Heart right ventricle (tissue), 16 donors: ENCODE measurements around the gene SDHC. TPM values are rescaled to one million over a fixed set of nuclear protein-coding genes. Genes with fewer than 3 reads are reported as not detected.
"Not testable (repeated sequence)": the region's sequence is repeated elsewhere in the genome, so short reads cannot be mapped to it uniquely, and the experiment has no call there.

Source experiments
- ATAC-seq, 8 donors: fragments of 200-7000 bp; cut with Tn5 transposase; one replicate each; pipeline ENCODE4 v1.9.1; 2020; ENCODE audit warnings: mild to moderate bottlenecking in 8 of 8, moderate library complexity in 8 of 8, moderate number of reproducible peaks in 1 of 8
- DNase-seq, 2 donors: peaks; one replicate each; pipeline ENCODE4 v3.0.0-alpha.2; 2020
- H3K27ac ChIP-seq, 10 donors: fragments of 200-600 bp; sonication (generic) in 2 of 10; one replicate each; pipeline versions ENCODE4 v1.5.0 to v1.8.0; 2020 to 2022; ENCODE audit warnings: mild to moderate bottlenecking in 3 of 10
- H3K27me3 ChIP-seq, 7 donors: fragments of 200-600 bp; one replicate each; pipeline ENCODE4 v1.8.0; 2021 to 2022; ENCODE audit warnings: mild to moderate bottlenecking in 2 of 7
- H3K36me3 ChIP-seq, 9 donors: fragments of 200-600 bp; sonication (generic) in 1 of 9; one replicate each; pipeline versions ENCODE4 v1.5.0 to v1.8.0; 2020 to 2022; ENCODE audit warnings: mild to moderate bottlenecking in 2 of 9
- H3K4me1 ChIP-seq, 9 donors: fragments of 200-600 bp; sonication (generic) in 1 of 9; one replicate each; pipeline versions ENCODE4 v1.5.0 to v1.8.0; 2020 to 2022; ENCODE audit warnings: mild to moderate bottlenecking in 4 of 9
- H3K4me3 ChIP-seq, 10 donors: fragments of 200-600 bp; sonication (generic) in 2 of 10; one replicate each; pipeline versions ENCODE4 v1.5.0 to v1.8.0; 2020 to 2022; ENCODE audit warnings: mild to moderate bottlenecking in 7 of 10, moderate library complexity in 2 of 10
- H3K9me3 ChIP-seq, 11 donors: fragments of 200-600 bp in 10 of 11; sonication (generic) in 2 of 11; one replicate each; pipeline versions ENCODE4 v1.5.0 to v1.8.0; 2013 to 2022; ENCODE audit warnings: mild to moderate bottlenecking in 2 of 11, control low read depth in 1 of 11, moderate library complexity in 1 of 11
- WGBS, 2 donors: extraction: QIAGEN DNeasy Blood & Tissue Kit; methylation state at CpG; one replicate each; pipeline ENCODE4 v1.1.7; 2013; ENCODE audit warnings: inconsistent platforms in 1 of 2; 5-methylcytosine and 5-hydroxymethylcytosine counted together
- intact Hi-C, 10 donors: fragments of 100-400 bp; cut with DNase I; formaldehyde crosslinking; loops; one replicate each; pipeline versions ENCODE4 v1.11.1 to v1.14.2; 2022
- polyA plus RNA-seq, 2 donors: library from polyadenylated mRNA; stranded (reverse); fragments of 200-250 nt; gene quantifications; one replicate each; pipeline ENCODE4 v1.2.3, GENCODE V29; 2013
- total RNA-seq, 10 donors: library from RNA; stranded (reverse); fragmentation: NEBNext Ultra II Directional in 3 of 10; extraction: Animal tissue kit (Norgen Biotek cat#: 25700) in 3 of 10; gene quantifications; one replicate each; pipeline versions ENCODE4 v1.2.1 to v1.2.4, GENCODE V29; 2021 to 2023
- TF ChIP-seq, protein P1 (sequence below), 9 donors: fragments of 200-600 bp; sonication (generic) in 2 of 9; IDR thresholded peaks; one replicate each; pipeline versions ENCODE4 v1.5.0 to v1.8.0; 2021 to 2022; ENCODE audit warnings: antibody characterized with exemption in 9 of 9, mild to moderate bottlenecking in 5 of 9, moderate library complexity in 1 of 9
- donor health status: Arrhythmogenic right ventricular cardiomyopathy.
- donor health status: ischemic (EF 13 %, LVEDD 7.1; RV severe dilation, severe dysfunction).
- donor health status: healthy with polysubstance abuse.
- donor health status: DM: no; HTN: yes; CAD: no.
- donor health status: DM: no; HTN: no; CAD: no.
- donor health status: ischemic (EF 25% LVEDD 6.9; RV normal size, moderate dysfunction).
- donor health status: ischemic (EF 25% LVEDD 5.7; RV mildly dilated, moderate dysfunction).
- donor health status: healthy.
- donor health status: DM: yes; HTN: yes; CAD: no.
- donor health status: Ischemic cardiomyopathy.
- donor health status: ischemic (EF 35%, LVEDD 5.7; RV mildly dilated, moderate dysfunction).
- donor health status: nonischemic (EF 11% LVEDD 7.7; RV severe dilation, severe dysfunction).
- donor health status: DM: yes; HTN: yes; CAD: no.
- donor health status: PGD.
- donor health status: ischemic (EF 29% LVEDD 5.4; RV normal size, mild dysfunction).
- donor health status: nonischemic (EF 23%, LVEDD 6.1; RV moderate dilation, normal function).

SDHC gene
- total and polyA plus RNA-seq, 12 donors: 18.1 to 459 (median 397) TPM

- intact Hi-C loops: loop anchor here in 1 of 10 donors (10.0 kb wide), 1 partner anchor 336 kb away; the partner anchor contains the start of gene DUSP12
- Histone ChIP-seq H3K27ac (no peak overlapping the region), H3K36me3 (no peaks in the 10 kb centered on the region), H3K9me3 (peaks cover 0 to 6% (median 0%) of the 10 kb centered on the region in 11 donors), H3K4me1 (peaks cover 0 to 19% (median 0%) of the 10 kb centered on the region in 9 donors), H3K4me3 (no peak overlapping the region), H3K27me3 (peaks cover 0 to 4% (median 0%) of the 10 kb centered on the region in 7 donors)
- TF ChIP-seq, protein P1, sequence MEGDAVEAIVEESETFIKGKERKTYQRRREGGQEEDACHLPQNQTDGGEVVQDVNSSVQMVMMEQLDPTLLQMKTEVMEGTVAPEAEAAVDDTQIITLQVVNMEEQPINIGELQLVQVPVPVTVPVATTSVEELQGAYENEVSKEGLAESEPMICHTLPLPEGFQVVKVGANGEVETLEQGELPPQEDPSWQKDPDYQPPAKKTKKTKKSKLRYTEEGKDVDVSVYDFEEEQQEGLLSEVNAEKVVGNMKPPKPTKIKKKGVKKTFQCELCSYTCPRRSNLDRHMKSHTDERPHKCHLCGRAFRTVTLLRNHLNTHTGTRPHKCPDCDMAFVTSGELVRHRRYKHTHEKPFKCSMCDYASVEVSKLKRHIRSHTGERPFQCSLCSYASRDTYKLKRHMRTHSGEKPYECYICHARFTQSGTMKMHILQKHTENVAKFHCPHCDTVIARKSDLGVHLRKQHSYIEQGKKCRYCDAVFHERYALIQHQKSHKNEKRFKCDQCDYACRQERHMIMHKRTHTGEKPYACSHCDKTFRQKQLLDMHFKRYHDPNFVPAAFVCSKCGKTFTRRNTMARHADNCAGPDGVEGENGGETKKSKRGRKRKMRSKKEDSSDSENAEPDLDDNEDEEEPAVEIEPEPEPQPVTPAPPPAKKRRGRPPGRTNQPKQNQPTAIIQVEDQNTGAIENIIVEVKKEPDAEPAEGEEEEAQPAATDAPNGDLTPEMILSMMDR (IDR thresholded peaks at IDR 0.05): no peak
- ATAC-seq: no peak
- DNase-seq: no peak
- WGBS, 2 donors: 74 to 78% methylated on average over 3 of the region's 3 CpGs
Observed at GRCh38 chr1:161408429-161409052, 94.4 kb downstream of the SDHC start.

GRCh38 chr1:161409848-161410635 is 95.9 kb downstream of the SDHC start:
- Histone ChIP-seq H3K27ac (peak overlapping the region in 1 of 10 donors; percentile 31), H3K4me1 (peaks cover 0 to 19% (median 0%) of the 10 kb centered on the region in 9 donors)
- DNase-seq, H3K9me3 ChIP-seq, ATAC-seq, H3K4me3 ChIP-seq, H3K27me3 ChIP-seq, H3K36me3 ChIP-seq: not testable (repeated sequence)
- WGBS, 2 donors: 88 to 90% methylated on average over 13 of the region's 13 CpGs
- intact Hi-C loops: loop anchor here in 1 of 10 donors (10.0 kb wide), 1 partner anchor 335 kb away; the partner anchor contains the start of gene DUSP12

GRCh38 chr1:161410636-161410970 is 96.4 kb downstream of the SDHC start:
- H3K4me3 ChIP-seq, H3K36me3 ChIP-seq, H3K9me3 ChIP-seq, intact Hi-C loops, ATAC-seq, H3K27ac ChIP-seq, H3K27me3 ChIP-seq, DNase-seq: not testable (repeated sequence)
- 88% methylated on average over 4 of the region's 4 CpGs for WGBS, 2 donors
- peaks cover 0 to 19% (median 0%) of the 10 kb centered on the region in 9 donors for H3K4me1 ChIP-seq

Other genes starting within 250 kb of the SDHC start
- gene ARHGAP30, start 244.5 kb upstream of the SDHC start, total RNA-seq: 10 to 100 TPM in 1 of 10 donors, 1 to 10 TPM in 9; 1.5 to 16.4 (median 2.1) TPM
- 1 to 10 TPM; 1.2 to 1.4 TPM for gene ARHGAP30, start 244.5 kb upstream of the SDHC start, polyA plus RNA-seq
- gene NECTIN4, start 224.8 kb upstream of the SDHC start, total RNA-seq: under 1 TPM in 1 of 10 donors, not detected in 9; 0.19 TPM
- gene NECTIN4, start 224.8 kb upstream of the SDHC start, polyA plus RNA-seq: under 1 TPM in 1 of 2 donors, not detected in 1; 0.06 TPM
- 10 to 100 TPM in 5 of 10 donors, 1 to 10 TPM in 5; 2.2 to 17.7 (median 9.0) TPM for gene KLHDC9, start 216.0 kb upstream of the SDHC start, total RNA-seq
- 1 to 10 TPM in 1 of 2 donors, under 1 TPM in 1; 0.83 to 6.7 TPM for gene KLHDC9, start 216.0 kb upstream of the SDHC start, polyA plus RNA-seq
- gene PFDN2, start 196.3 kb upstream of the SDHC start, total RNA-seq: 10 to 100 TPM; 44.6 to 78.7 (median 54.1) TPM
- gene PFDN2, start 196.3 kb upstream of the SDHC start, polyA plus RNA-seq: 100 to 1,000 TPM; 185 to 273 TPM
- 10 to 100 TPM; 24.1 to 41.2 (median 33.4) TPM for gene NIT1, start 196.3 kb upstream of the SDHC start, total RNA-seq
- gene NIT1, start 196.3 kb upstream of the SDHC start, polyA plus RNA-seq: 10 to 100 TPM; 28.5 to 30.6 TPM
- 10 to 100 TPM; 21.7 to 33.0 (median 26.3) TPM for gene DEDD, start 181.7 kb upstream of the SDHC start, total RNA-seq
- gene DEDD, start 181.7 kb upstream of the SDHC start, polyA plus RNA-seq: 10 to 100 TPM; 19.7 to 27.2 TPM
- gene UFC1, start 160.4 kb upstream of the SDHC start, total RNA-seq: 10 to 100 TPM; 63.9 to 88.3 (median 74.9) TPM
- 100 to 1,000 TPM in 1 of 2 donors, 10 to 100 TPM in 1; 43.0 to 142 TPM for gene UFC1, start 160.4 kb upstream of the SDHC start, polyA plus RNA-seq
- 10 to 100 TPM in 9 of 10 donors, 1 to 10 TPM in 1; 8.8 to 24.0 (median 14.7) TPM for gene USP21, start 154.9 kb upstream of the SDHC start, total RNA-seq
- 10 to 100 TPM; 13.2 to 22.4 TPM for gene USP21, start 154.9 kb upstream of the SDHC start, polyA plus RNA-seq
- 10 to 100 TPM in 8 of 10 donors, 1 to 10 TPM in 2; 8.5 to 19.8 (median 15.0) TPM for gene PPOX, start 148.0 kb upstream of the SDHC start, total RNA-seq
- gene PPOX, start 148.0 kb upstream of the SDHC start, polyA plus RNA-seq: 10 to 100 TPM in 1 of 2 donors, 1 to 10 TPM in 1; 10.0 to 58.5 TPM
- 10 to 100 TPM; 12.1 to 28.9 (median 19.6) TPM for gene B4GALT3, start 136.9 kb upstream of the SDHC start, total RNA-seq
- 10 to 100 TPM; 11.5 to 25.5 TPM for gene B4GALT3, start 136.9 kb upstream of the SDHC start, polyA plus RNA-seq
- 10 to 100 TPM in 6 of 10 donors, 1 to 10 TPM in 4; 1.7 to 86.1 (median 17.7) TPM for gene ADAMTS4, start 115.3 kb upstream of the SDHC start, total RNA-seq
- gene ADAMTS4, start 115.3 kb upstream of the SDHC start, polyA plus RNA-seq: 10 to 100 TPM in 1 of 2 donors, 1 to 10 TPM in 1; 5.4 to 11.9 TPM
- gene NDUFS2, start 112.0 kb upstream of the SDHC start, total RNA-seq: 100 to 1,000 TPM; 244 to 370 (median 318) TPM
- 100 to 1,000 TPM; 121 to 193 TPM for gene NDUFS2, start 112.0 kb upstream of the SDHC start, polyA plus RNA-seq
- 10 to 100 TPM in 4 of 10 donors, 1 to 10 TPM in 6; 2.0 to 65.8 (median 5.3) TPM for gene FCER1G, start 99.1 kb upstream of the SDHC start, total RNA-seq
- 10 to 100 TPM; 19.7 to 64.6 TPM for gene FCER1G, start 99.1 kb upstream of the SDHC start, polyA plus RNA-seq
- under 1 TPM in 1 of 10 donors, not detected in 9; 0.89 TPM for gene APOA2, start 90.8 kb upstream of the SDHC start, total RNA-seq
- not detected for gene APOA2, start 90.8 kb upstream of the SDHC start, polyA plus RNA-seq
- 10 to 100 TPM; 29.8 to 37.6 (median 33.2) TPM for gene TOMM40L, start 88.3 kb upstream of the SDHC start, total RNA-seq
- 10 to 100 TPM; 17.6 to 29.3 TPM for gene TOMM40L, start 88.3 kb upstream of the SDHC start, polyA plus RNA-seq
- gene NR1I3, start 76.2 kb upstream of the SDHC start, total RNA-seq: not detected
- under 1 TPM in 1 of 2 donors, not detected in 1; 0.10 TPM for gene NR1I3, start 76.2 kb upstream of the SDHC start, polyA plus RNA-seq
- gene PCP4L1, start 55.6 kb upstream of the SDHC start, total RNA-seq: 1 to 10 TPM in 1 of 10 donors, under 1 TPM in 8, not detected in 1; 0.38 to 1.0 (median 0.46) TPM
- gene PCP4L1, start 55.6 kb upstream of the SDHC start, polyA plus RNA-seq: under 1 TPM; 0.29 to 0.75 TPM
- 1 to 10 TPM; 1.0 to 5.6 (median 1.6) TPM for gene MPZ, start 4.4 kb upstream of the SDHC start, total RNA-seq
- gene MPZ, start 4.4 kb upstream of the SDHC start, polyA plus RNA-seq: 1 to 10 TPM; 1.5 to 3.4 TPM
- not detected for gene CFAP126, start 53.5 kb downstream of the SDHC start, total RNA-seq
- gene CFAP126, start 53.5 kb downstream of the SDHC start, polyA plus RNA-seq: not detected
- 10 to 100 TPM in 5 of 10 donors, 1 to 10 TPM in 5; 4.2 to 66.0 (median 9.9) TPM for gene FCGR2A, start 191.1 kb downstream of the SDHC start, total RNA-seq
- gene FCGR2A, start 191.1 kb downstream of the SDHC start, polyA plus RNA-seq: 10 to 100 TPM; 11.3 to 16.4 TPM
- gene HSPA6, start 210.2 kb downstream of the SDHC start, total RNA-seq: 1 to 10 TPM in 4 of 10 donors, under 1 TPM in 6; 0.13 to 5.6 (median 0.58) TPM
- gene HSPA6, start 210.2 kb downstream of the SDHC start, polyA plus RNA-seq: 1 to 10 TPM in 1 of 2 donors, under 1 TPM in 1; 0.73 to 1.7 TPM
- gene FCGR3A, start 235.4 kb downstream of the SDHC start, total RNA-seq: 100 to 1,000 TPM in 1 of 10 donors, 10 to 100 TPM in 3, 1 to 10 TPM in 6; 1.9 to 120 (median 6.2) TPM
- gene FCGR3A, start 235.4 kb downstream of the SDHC start, polyA plus RNA-seq: 10 to 100 TPM in 1 of 2 donors, 1 to 10 TPM in 1; 5.6 to 10.7 TPM